ENCODE data around the gene DNAI2.

DNAI2 gene, protein sequence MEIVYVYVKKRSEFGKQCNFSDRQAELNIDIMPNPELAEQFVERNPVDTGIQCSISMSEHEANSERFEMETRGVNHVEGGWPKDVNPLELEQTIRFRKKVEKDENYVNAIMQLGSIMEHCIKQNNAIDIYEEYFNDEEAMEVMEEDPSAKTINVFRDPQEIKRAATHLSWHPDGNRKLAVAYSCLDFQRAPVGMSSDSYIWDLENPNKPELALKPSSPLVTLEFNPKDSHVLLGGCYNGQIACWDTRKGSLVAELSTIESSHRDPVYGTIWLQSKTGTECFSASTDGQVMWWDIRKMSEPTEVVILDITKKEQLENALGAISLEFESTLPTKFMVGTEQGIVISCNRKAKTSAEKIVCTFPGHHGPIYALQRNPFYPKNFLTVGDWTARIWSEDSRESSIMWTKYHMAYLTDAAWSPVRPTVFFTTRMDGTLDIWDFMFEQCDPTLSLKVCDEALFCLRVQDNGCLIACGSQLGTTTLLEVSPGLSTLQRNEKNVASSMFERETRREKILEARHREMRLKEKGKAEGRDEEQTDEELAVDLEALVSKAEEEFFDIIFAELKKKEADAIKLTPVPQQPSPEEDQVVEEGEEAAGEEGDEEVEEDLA

DNA sequence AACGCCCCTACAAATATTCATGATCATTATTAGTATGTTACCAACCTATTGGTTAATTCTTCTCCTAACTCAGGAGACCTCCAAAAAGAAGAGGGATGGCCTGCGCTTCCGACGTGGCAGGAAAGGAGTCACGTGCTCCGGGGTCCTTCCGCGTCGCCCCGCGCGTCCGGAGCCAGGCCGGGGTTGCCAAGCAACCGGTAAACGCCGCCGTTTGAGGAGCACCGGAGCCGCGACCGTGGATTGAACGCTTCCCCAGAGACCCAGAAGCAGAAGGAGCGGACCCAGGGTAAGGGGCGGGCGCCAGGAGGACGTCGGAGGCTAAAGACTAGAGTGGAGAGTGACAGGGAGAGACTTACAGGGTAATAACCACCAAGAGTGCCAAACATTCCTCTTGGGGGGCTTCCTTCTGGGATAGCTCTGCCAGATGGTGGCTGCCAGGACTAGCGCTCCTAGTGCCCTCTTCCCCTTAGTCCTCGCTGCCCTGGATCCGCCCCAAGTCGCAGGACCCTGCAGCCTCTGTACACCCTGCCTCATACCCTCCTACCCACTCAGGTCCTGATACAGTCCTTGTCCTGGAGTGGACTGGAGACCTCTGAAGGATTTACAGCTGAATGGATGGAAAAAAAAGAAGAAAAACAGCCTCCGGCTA lies at the start of gene DNAI2:
TSS of gene DNAI2 (plus strand) at position 175 of the 649 bp plus-strand sequence. CDS start 7,584 bp downstream, outside the sequence.
- H3K4me3 ChIP-seq (IDR thresholded peaks at IDR 0.05; ENCODE audit: insufficient read depth, low read depth, low read length), result no peak within 1 kb of the TSS
- H3K79me2 ChIP-seq (ENCODE audit: insufficient read depth, low read depth), result no peaks in the 10 kb centered on the region
- no peaks in the 10 kb centered on the region for H3K36me3 ChIP-seq (ENCODE audit: insufficient read depth)
- H3K4me2 ChIP-seq, result no peak within 1 kb of the TSS
- H3K27ac ChIP-seq, result no peak within 1 kb of the TSS
- H4K20me1 ChIP-seq (ENCODE audit: insufficient read depth), result no peaks in the 10 kb centered on the region
- no peaks in the 10 kb centered on the region for H3K4me1 ChIP-seq (ENCODE audit: low read depth, poor library complexity, severe bottlenecking)
- no peak within 1 kb of the TSS for H3K9ac ChIP-seq
- H3K27me3 ChIP-seq (ENCODE audit: insufficient read depth, low read depth), result peaks cover 79% of the 10 kb centered on the region
- TF ChIP-seq, protein P1, sequence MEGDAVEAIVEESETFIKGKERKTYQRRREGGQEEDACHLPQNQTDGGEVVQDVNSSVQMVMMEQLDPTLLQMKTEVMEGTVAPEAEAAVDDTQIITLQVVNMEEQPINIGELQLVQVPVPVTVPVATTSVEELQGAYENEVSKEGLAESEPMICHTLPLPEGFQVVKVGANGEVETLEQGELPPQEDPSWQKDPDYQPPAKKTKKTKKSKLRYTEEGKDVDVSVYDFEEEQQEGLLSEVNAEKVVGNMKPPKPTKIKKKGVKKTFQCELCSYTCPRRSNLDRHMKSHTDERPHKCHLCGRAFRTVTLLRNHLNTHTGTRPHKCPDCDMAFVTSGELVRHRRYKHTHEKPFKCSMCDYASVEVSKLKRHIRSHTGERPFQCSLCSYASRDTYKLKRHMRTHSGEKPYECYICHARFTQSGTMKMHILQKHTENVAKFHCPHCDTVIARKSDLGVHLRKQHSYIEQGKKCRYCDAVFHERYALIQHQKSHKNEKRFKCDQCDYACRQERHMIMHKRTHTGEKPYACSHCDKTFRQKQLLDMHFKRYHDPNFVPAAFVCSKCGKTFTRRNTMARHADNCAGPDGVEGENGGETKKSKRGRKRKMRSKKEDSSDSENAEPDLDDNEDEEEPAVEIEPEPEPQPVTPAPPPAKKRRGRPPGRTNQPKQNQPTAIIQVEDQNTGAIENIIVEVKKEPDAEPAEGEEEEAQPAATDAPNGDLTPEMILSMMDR (conservative IDR thresholded peaks at IDR 0.05; ENCODE audit: low read depth, low read length), result no peak
- H2AFZ ChIP-seq (ENCODE audit: low read depth), result no peak within 1 kb of the TSS

DNA sequence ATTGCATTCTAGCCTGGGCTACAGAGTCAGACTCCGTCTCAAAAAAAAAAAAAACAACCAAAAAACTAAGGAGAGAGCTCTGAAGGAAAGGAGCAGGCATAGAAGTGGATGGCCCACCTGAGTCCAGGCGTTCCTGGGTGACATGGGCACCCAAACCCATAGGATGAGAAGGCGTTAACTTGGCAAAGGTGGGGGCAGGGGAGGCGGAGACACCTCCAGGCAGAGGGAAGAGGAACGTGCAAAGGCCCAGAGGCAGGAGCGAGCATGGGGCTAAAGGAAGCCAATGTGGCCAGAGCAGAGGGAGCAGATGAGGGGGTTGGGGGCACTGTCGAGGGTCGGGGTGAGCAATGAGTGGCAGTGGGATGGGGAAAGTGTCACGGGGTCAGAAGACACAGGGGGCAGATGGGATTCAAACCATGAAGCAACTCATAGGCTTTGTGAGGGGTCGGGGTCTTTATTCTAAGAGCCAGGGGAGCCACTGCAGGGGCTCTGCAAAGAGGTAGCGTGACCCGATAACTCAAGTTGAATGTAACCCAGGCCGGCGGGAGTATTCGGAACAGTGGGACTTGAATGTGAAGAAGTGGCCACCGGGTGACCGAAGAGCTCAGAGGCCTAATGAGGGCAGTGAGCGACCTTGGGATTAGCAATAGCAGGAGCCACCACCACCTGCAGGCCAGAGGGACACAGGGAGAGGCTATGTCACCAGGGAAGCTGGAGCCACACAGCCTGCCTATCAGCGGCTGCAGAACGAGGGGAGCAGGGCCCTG lies 48.9 kb upstream of the DNAI2 start:
- H3K4me3 ChIP-seq (IDR thresholded peaks at IDR 0.05; ENCODE audit: insufficient read depth, low read depth, low read length), result no peak overlapping the region
- H3K4me2 ChIP-seq, result no peak overlapping the region

DNA sequence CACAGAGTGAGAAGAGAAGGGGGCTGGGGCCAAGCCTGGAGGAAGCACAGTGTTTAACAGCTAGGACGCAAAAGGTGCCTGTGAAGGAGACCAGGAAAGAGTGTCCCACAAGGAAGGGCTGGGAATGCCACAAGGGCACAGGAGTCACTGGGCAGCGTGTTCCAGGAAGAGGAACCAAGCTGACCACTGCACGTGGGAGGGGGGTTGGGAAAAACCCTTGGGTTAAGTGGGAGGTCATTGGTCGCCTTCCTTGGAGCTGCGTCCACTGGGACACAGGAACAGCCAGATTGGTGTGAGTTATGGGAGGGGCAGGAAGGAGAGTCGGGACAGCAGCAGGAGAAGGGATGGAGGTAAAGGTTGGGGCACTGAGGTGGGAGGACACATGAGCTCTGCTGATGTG lies 47.8 kb upstream of the DNAI2 start:
- Histone ChIP-seq H3K4me1 (ENCODE audit: low read depth, poor library complexity, severe bottlenecking) (no peaks in the 10 kb centered on the region), H2AFZ (ENCODE audit: low read depth) (no peak overlapping the region), H3K27ac (no peak overlapping the region), H3K36me3 (ENCODE audit: insufficient read depth) (no peaks in the 10 kb centered on the region), H3K4me2 (no peak overlapping the region), H3K79me2 (ENCODE audit: insufficient read depth, low read depth) (no peaks in the 10 kb centered on the region), H3K9ac (no peak overlapping the region), H4K20me1 (ENCODE audit: insufficient read depth) (no peaks in the 10 kb centered on the region), H3K27me3 (ENCODE audit: insufficient read depth, low read depth) (no peaks in the 10 kb centered on the region), H3K4me3 (IDR thresholded peaks at IDR 0.05; ENCODE audit: insufficient read depth, low read depth, low read length) (no peak overlapping the region)
- TF ChIP-seq, protein P1 (conservative IDR thresholded peaks at IDR 0.05; ENCODE audit: low read depth, low read length), result no peak

More for the DNA sequence above, 48.9 kb upstream of the DNAI2 start:
- H3K36me3 ChIP-seq (ENCODE audit: insufficient read depth), result no peaks in the 10 kb centered on the region
- H3K27ac ChIP-seq, result no peak overlapping the region
- no peaks in the 10 kb centered on the region for H4K20me1 ChIP-seq (ENCODE audit: insufficient read depth)
- no peaks in the 10 kb centered on the region for H3K27me3 ChIP-seq (ENCODE audit: insufficient read depth, low read depth)
- no peaks in the 10 kb centered on the region for H3K79me2 ChIP-seq (ENCODE audit: insufficient read depth, low read depth)
- H3K9ac ChIP-seq, result no peak overlapping the region
- H3K4me1 ChIP-seq (ENCODE audit: low read depth, poor library complexity, severe bottlenecking), result no peaks in the 10 kb centered on the region
- no peak overlapping the region for H2AFZ ChIP-seq (ENCODE audit: low read depth)
- TF ChIP-seq, protein P1 (conservative IDR thresholded peaks at IDR 0.05; ENCODE audit: low read depth, low read length), result no peak
